BE2C (cell line): Measurements from ENCODE around the gene PKMYT1.
A peak's percentile ranks its signal among the peaks of the same experiment; 100 is the strongest.

Experiments
- DNase-seq: peaks from one replicate; pipeline ENCODE4 v3.0.0-alpha.2; 2020
- H3K27me3 ChIP-seq: fragments of 250-450 bp; sonication (Bioruptor Pico); 2 replicates; pipeline ENCODE4 v1.5.1; 2020; ENCODE audit warnings: mild to moderate bottlenecking
- H3K36me3 ChIP-seq: fragments of 250-450 bp; sonication (Bioruptor Pico); 2 replicates; pipeline ENCODE4 v1.5.1; 2020; ENCODE audit warnings: mild to moderate bottlenecking
- H3K4me1 ChIP-seq: fragments of 250-450 bp; sonication (Bioruptor Pico); 2 replicates; pipeline ENCODE4 v1.5.1; 2020
- H3K4me3 ChIP-seq: 2 replicates; pipeline ENCODE4 v1.5.1; 2011; ENCODE audit warnings: low read depth, low read length
- H3K9me3 ChIP-seq: fragments of 250-450 bp; sonication (Bioruptor Pico); 2 replicates; pipeline ENCODE4 v1.5.1; 2020
- CTCF ChIP-seq: IDR thresholded peaks from 2 replicates; pipeline ENCODE4 v1.5.1; 2012; ENCODE audit warnings: mild to moderate bottlenecking, low read depth, low read length

PKMYT1 gene

GRCh38 chr16:3009568-3010390 is 29.5 kb upstream of the PKMYT1 start:
- Histone ChIP-seq H3K27me3 (peaks cover 12% of the 10 kb centered on the region), H3K4me1 (no peaks in the 10 kb centered on the region), H3K36me3 (no peaks in the 10 kb centered on the region), H3K9me3 (no peaks in the 10 kb centered on the region), H3K4me3 (no peak overlapping the region)
- no peak for DNase-seq
- no peak for TF ChIP-seq CTCF

GRCh38 chr16:3008690-3009037 is 28.4 kb upstream of the PKMYT1 start:
- TF ChIP-seq CTCF, result no peak
- Histone ChIP-seq H3K27me3 (peaks cover 12% of the 10 kb centered on the region), H3K4me1 (no peaks in the 10 kb centered on the region), H3K4me3 (no peak overlapping the region), H3K9me3 (no peaks in the 10 kb centered on the region), H3K36me3 (no peaks in the 10 kb centered on the region)
- DNase-seq, result no peak

GRCh38 chr16:3007957-3008689 is 27.9 kb upstream of the PKMYT1 start:
- no peak overlapping the region for H3K4me3 ChIP-seq
- H3K36me3 ChIP-seq, result no peaks in the 10 kb centered on the region
- H3K9me3 ChIP-seq, result no peaks in the 10 kb centered on the region
- TF ChIP-seq CTCF, result no peak
- H3K27me3 ChIP-seq, result peaks cover 12% of the 10 kb centered on the region
- no peak for DNase-seq
- H3K4me1 ChIP-seq, result no peaks in the 10 kb centered on the region

GRCh38 chr16:3007059-3007956 is 27.1 kb upstream of the PKMYT1 start:
- Histone ChIP-seq H3K4me1 (no peaks in the 10 kb centered on the region), H3K36me3 (no peaks in the 10 kb centered on the region), H3K4me3 (no peak overlapping the region), H3K9me3 (no peaks in the 10 kb centered on the region), H3K27me3 (peaks cover 12% of the 10 kb centered on the region)
- no peak for DNase-seq
- TF ChIP-seq CTCF, result no peak

GRCh38 chr16:3004781-3005284 is 24.6 kb upstream of the PKMYT1 start:
- Histone ChIP-seq H3K27me3 (peaks cover 3% of the 10 kb centered on the region; the same call in 1 of the 2 replicates), H3K4me1 (no peaks in the 10 kb centered on the region), H3K4me3 (peak overlapping the region; percentile 54), H3K36me3 (no peaks in the 10 kb centered on the region), H3K9me3 (no peaks in the 10 kb centered on the region)
- no peak for TF ChIP-seq CTCF
- no peak for DNase-seq
